8988T (cell line): Measurements from ENCODE around the gene QPRT.
"Not testable (repeated sequence)": the region's sequence is repeated elsewhere in the genome, so short reads cannot be mapped to it uniquely, and the experiment has no call there.

Experiments
- DNase-seq: peaks from one replicate; pipeline ENCODE4 v3.0.0; 2011

The QPRT gene

DNA sequence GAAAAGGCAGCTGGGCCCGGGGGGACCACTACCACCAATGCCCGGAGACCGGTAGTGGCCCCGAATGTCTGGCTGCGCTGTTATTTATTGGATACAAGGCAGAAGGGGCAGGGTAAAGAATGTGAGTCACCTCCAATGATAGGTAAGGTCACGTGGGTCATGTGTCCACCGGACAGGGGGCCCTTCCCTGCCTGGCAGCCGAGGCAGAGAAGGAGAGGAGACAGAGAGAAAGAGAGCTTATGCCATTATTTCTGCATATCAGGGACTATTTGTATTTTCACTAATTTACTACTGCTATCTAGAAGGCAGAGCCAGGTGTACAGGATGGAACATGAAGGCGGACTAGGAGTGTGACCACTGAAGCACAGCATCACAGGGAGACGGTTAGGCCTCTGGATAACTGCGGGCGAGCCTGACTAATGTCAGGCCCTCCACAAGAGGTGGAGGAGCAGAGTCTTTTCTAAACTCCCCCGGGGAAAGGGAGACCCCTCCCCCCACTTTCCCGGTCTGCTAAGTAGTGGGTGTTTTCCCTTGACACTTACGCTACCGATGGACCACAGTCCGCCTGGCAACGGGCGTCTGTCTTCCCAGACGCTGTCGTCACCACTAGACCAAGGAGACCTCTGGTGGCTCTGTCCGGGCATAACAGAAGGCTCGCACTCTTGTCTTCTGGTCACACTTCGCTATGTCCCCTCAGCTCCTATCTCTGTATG lies 42.3 kb downstream of the QPRT start:
- DNase-seq = not testable (repeated sequence)

DNA sequence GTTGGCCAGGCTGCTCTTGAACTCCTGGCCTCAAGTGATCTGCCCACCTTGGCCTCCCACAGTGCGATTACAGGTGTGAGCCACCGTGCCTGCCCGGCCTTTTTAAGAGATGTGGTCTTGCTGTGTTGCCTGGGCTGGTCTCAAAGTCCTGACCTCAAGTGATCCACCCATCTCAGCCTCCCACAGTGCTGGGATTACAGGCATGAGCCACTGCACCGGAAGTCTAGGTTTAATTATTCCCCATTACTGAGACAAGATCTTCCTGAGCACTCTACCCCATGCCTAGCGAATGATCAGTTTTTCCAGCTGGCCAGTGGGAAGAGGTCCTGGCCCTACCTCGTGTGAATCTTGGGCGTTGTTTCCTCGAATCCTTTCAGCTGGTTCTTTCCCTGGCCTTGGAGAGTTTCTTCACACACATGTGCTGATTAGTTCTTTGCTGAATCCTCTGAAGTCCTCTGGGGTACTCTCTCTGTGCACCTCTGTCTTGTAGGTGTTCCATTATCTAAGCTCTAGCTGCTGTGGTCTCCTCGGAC lies 47.9 kb downstream of the QPRT start:
- DNase-seq = no peak

DNA sequence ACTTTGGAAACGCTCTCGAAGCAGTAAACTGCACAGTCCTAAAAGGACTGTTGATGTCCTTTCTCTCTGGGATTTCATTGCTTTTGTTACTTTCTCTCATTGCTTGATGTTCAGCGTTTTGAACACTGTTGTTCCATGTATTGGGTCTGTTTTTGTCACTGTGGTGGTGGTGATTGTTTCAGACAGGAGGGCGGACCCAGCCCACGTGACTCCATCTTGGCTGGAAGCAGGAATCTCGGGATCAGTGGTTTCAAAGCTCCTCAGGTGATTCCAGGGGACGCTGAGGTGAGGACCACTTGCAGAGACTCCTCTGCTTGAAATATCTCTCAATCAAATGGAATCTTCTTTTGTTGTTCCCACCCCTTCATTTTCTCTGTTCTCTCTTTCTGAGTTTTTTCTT lies 48.5 kb downstream of the QPRT start:
- no peak for DNase-seq

DNA sequence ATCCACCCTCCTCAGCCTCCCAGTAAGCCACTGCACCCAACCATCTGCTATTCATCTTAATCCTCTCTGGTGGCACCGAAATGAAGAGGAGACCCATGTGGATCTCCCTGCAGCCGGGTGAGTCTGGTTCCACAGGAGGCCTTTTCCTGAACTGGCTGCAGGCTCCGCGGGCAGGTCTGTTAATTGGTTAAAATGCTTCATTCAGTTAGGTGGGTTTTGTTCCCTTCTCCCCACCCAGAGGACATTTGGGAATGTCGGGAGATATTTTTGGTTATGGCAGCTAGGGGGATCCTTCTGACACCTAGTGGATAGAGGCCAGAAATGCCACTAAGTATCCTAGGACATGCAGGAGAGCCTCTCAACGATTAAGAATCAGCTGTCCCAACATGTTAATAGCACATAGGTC lies 50.1 kb downstream of the QPRT start:
- DNase-seq = peak; percentile 40

DNA sequence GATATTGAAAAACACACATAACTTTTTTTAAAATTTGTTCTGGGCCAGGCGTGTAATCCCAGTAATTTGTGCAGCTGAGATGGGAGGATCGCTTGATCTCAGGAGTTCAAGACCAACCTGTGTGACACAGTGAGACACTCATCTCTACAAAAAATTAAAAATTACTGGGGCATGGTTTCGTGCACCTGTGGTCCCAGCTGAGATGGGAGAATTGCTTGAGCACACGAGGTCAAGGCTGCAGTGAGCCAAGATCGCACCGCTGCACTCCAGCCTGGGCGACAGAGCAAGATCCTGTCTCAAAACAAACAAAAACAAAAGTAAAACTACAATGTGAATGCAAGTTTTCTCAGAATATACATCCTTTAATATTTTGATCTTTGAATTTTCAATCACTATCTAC lies 51.7 kb downstream of the QPRT start:
- DNase-seq = no peak

DNA sequence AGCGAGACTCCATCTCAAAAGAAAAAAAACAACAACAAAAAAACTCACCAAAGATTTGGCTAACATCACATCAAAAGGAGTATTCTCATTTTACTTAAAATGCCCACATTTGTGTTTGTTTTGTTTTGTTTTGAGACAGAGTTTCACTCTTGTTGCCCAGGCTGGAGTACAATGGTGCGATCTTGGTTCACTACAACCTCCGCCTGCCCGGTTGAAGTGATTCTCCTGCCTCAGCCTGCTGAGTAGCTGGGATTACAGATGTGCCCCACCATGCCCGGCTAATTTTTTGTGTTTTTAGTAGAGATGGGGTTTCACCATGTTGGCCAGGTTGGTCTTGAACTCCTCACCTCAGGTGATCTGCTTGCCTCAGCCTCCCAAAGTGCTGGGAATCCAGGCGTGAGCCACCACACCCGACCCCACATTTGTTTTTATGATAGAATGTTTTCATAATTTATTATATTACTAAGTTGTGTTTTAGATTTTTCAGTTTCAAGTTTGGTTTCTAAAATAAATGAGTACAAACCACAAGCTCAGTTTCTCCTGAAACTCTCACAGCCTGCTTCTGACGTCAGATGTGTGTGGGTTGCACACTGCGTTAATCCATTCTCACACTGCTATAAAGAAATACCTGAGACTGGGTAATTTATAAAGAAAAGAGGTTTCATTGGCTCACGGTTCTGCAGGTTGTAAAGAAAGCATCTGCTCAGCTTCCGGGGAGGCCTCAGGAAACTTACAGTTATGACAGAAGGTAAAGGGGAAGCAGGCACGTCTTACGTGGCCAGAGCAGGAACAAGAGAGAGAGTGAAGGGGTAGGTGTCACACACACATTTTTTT lies 53.0 kb downstream of the QPRT start:
- DNase-seq = not testable (repeated sequence)

DNA sequence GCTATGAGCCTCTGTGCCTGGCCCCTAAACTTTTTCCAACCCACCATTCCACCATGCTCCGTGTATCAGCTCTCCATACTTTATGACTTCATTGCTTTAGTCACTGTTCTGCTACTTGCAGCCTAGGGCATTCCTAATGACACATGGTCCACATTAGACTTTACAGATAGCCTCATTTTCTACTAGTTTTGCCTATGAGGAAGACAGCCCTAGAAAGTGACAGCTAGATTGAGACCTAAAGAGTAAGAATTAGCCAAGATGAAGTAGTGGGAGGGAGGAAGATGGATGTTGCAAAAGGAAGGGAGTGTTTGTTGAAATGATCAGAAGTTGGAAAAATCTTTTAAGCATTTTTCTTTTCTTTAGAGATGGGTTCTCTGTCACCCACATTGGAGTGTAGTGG lies 55.8 kb downstream of the QPRT start:
- DNase-seq = no peak

DNA sequence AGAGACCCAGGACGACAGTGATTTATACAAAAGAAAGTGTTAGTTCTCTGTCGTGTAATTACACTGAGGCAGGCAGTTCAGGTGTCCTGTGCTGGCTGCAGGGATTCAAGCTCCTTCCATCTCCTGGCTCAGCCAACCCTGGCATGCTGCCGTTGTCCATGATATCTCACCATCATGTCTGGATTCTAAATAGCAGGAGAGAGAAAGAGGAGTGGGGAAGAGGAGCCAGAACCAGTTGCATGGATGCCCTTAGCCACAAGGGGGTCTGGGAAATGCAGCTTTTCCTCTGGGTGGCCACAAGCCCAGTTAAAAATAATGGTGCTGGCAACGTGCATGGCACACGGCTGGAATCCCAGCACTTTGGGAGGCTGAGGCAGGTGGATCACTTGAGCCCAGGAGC lies 57.1 kb downstream of the QPRT start:
- DNase-seq = no peak

DNA sequence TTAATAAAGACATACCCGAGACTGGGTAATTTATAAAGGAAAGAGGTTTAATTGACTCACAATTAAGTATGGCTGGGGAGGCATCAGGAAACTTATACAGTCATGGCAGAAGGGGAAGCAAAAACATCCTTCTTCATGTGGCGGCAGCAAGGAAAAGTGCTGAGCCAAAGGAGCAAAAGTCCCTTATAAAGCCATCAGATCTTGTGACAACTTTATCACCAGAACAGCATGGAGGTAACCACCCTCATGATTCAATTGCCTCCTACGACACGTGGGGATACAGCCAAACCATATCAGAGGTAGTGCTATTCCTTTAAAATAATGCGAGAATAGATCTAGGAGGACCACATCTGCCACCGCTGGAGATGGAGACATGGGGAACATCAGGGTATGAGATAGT lies 57.8 kb downstream of the QPRT start:
- no peak for DNase-seq

DNA sequence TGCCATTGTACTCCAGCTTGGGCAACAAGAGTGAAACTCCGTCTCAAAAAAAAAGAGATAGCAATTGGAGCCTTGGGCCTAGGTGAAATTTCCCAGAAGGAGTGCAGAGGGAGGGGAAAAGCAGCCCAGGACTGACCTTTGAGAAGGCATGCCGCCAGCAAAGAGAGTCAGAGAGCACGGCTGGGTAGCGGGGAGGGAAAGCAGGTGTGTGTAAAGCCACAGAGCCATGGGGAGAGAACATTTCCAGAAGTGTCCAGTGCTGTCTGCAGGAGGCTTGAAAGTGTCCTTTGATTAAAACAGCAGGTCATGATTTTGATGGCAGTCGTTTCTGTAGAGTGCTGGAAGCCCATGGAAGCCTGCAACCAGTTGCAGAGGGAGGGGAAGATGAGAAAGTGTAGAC lies 58.7 kb downstream of the QPRT start:
- no peak for DNase-seq

DNA sequence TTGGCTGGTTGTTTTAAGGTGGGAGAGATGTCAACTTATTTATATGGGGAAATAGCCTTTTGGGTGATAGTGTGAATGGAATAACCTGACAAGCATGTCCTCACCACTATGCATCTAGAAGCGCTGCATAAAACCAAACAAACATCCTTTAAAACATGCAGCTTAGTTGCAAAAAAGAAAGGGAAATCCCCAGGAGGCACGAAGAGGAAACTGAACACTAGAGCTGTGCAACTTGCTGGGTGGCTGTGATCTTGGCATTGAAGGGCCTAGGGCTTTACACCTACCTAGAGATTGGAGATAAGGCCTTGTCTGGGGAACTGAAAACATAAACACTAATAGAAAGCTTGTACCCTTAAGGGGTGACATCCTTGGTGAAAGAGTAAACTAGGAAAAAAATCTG lies 59.5 kb downstream of the QPRT start:
- no peak for DNase-seq

DNA sequence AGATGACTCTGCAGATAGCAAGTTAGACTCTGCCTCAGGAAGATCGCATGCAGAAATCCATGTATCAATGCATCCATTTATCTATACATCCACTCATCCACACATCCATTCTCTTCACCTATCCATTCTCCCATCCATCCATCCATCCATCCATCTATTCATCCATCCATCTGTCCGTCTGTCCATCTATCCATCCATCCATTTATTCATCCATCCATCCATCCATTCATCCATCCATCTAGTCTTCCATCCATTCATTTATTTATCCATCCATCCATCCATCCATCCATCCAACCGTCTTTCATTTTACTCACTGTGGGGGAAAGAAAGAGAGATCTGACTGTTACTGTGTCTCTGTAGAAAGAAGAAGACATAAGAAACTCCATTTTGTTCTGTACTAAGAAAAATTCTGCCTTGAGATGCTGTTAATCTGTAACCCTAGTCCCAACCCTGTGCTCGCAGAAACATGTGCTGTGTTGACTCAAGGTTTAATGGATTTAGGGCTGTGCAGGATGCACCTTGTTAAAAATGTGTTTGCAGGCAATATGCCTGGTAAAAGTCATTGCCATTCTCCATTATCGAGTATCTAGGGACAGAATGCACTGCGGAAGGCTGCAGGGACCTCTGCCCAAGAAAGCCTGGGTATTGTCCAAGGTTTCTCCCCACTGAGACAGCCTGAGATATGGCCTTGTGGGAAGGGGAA lies 61.1 kb downstream of the QPRT start:
- not testable (repeated sequence) for DNase-seq

DNA sequence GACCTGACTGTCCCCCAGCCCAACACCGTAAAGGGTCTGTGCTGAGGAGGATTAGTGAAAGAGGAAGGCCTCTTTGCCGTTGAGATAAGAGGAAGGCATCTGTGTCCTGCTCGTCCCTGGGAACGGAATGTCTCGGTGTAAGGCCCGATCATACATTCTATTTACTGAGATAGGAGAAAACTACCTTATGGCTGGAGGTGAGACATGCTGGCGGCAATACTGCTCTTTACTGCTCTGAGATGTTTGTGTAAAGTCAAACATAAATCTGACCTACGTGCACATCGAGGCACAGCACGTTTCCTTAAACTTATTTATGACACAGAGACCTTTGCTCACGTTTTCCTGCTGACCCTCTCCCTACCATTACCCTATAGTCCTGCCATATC lies 61.6 kb downstream of the QPRT start:
- not testable (repeated sequence) for DNase-seq

DNA sequence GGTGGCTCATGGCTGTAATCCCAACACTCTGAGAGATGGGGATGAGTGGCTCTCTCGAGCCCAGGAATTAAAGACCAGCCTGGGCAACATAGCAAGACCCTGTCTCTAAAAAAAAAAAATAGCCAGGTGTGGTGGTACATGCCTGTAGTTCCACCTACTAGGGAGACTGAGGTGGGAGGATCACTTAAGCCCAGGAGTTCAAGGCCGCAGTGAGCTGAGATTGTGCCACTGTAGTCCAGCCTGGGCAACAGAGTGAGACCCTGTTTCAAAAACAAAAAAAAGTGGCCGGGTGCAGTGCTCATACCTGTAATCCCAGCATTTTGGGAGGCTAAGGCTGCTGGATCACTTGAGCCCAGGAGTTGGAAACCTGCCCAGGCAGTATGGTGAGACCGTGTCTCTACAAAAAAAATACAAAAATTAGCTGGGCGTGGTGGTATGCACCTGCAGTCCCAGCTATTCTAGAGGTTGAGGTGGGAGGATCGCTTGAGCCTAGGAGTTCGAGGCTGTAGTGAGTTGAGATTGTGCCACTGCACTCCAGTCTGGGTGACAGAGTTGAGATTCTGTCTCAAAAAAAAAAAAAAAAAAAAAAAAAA lies 63.8 kb downstream of the QPRT start:
- no peak for DNase-seq

DNA sequence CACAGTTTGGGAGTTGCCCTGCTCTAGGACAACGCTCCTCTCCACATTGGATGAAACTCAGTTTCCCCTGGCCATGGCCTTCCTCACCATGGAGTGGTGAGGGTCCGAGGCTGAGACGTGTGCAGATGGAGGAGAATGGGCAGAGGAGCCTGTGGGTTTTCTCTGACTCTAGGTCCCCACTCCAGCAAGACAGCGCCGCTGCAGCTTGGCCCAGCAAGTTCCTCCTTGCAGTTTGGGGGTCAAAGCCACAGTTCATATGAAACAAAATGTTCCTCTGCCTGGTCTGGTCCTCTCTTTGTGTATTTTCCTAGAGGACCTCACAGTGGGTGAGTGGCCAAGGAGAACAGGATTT lies 64.5 kb downstream of the QPRT start:
- no peak for DNase-seq

DNA sequence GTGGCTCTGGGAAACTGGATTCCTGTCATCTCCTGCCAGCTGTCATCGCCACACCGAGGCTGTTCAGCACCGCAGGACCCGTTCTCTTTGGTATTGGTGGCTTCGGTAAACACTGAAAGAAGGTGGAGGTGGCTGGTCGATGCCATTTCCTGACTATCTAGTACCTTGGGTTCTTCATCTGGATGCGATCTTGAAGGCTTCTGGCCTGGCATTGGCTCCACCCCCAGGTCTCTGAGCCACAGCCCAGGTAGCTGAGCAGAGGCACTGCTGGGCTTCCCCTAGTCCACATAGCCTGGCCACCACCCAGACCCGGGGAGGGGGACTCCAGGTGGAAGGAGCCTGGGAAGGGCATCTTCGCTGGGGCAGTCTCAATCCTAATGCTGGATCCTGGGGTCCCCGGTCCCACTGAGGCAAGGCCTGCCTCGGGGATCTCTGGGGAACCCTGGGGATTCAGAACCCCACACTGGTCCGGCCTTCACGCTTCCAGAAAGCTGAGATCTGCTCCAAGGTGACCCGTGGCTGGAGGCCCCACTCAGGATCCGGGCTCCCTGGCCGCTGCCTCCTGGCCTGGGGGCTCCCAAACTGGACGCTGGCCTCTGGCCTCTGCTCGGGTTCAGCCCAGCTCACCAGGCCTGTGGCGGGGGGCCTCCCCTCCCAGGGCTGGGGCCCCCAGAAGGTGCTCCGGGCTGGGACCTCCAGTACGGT lies 65.0 kb downstream of the QPRT start:
- no peak for DNase-seq

DNA sequence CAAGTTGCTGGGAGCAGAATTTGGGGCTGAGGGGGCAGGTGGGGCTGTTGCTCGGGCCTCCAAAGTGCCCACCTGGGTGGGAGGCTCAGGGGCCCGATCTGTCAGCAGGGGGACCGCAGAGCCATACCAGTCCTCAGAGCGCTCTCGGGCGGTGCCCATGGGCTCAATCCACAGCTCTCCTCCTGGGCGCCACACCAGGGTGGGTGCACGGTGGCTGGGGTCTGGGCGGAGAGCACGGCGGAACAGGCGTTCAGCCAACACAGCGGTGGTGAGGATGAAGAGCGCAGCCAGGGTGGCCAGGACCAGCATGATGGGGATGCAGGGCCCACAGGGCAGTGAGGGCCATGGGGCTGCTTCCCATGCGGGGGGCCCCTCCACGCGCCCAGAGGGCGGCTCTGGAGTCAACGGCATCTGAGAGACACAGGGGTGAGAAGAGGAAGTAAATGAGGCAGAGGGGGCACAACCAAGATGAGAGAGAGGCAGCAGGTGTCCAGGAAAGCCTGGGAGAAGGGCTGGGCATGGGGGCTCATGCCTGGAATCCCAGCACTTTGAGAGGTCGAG lies 65.6 kb downstream of the QPRT start:
- no peak for DNase-seq

DNA sequence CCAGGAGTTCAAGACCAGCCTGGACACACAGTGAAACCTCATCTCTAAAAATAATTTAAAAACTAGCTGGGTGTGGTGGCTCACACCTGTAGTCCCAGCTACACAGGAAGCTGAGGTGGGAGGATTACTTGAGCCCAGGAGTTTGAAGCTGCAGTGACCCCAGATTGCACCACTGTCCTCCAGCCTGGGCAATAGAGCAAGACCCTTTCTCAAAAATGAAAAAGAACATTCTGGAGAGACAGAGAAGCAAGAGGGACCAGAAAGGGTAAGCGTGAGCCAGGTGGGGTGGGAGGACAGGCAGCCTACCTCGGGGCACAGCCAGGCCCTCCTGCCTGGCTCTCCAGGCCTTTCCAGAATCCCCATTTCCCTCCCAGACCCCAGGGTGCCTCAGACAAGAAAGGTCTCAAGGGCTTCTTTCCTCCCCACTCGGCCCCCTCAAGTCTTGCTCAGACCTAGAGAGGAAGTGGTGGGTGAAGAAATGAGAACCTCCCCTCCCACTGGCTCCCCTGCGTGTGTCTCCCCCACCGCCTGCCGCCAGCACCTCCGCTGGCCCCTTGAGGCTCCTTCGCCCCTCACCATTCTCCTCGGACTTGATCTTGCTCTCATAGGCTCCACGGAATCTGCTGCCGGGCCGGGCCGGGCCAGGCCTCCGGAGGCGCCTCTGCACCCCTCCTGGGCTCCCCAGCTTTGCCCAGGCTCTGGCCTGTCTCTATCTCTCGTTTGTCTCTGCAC lies 66.3 kb downstream of the QPRT start:
- no peak for DNase-seq

DNA sequence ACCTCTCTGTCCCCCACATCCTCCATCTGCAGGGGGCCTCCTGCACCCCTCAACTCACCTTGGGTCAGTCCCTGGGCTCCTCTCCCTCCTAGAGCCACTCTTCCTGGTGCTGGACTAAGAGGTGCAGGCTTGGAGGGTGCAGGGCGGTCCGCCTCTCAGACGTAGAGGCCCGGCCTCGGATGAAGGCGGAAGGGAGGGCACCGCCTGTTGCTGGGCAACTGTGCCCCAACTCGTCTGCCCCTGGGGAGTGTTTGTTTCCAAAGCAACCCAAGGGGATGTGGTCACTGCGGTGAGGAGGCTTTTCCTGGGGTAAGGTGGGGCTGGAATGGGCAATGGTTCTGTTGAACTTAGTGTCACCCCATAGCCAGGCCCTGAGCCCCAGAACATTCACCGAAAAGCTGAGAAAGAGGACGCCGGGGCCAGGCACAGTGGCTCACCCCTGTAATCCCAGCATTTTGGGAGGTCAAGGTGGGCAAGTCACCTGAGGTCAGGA lies 66.9 kb downstream of the QPRT start, which contains the start of gene C16orf54:
C16orf54 (minus strand) TSS at position 138 of the 493 bp plus-strand sequence. CDS start 1,039 bp downstream, outside the sequence.
- DNase-seq = no peak

DNA sequence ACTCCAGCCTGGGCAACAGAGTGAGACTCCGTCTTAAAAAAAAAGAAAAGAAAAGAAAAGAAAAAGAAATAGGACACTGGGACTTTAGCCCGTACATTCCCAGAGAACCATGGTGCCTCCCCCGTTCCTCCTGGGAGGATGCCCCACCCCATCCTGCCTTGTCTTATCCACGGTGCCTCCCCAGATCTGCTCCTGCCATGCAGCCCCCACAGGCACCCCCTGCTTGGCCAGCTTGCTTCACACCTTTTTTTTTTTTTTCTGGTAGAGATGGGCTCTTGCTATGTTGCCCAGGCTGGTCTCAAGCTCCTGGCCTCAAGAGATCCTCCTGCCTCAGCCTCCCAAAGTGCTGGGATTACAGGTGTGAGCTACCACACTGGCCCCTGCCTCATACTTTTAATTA lies 67.5 kb downstream of the QPRT start:
- DNase-seq = not testable (repeated sequence)
